ENCODE results near the gene KLHDC7B.

KLHDC7B gene

DNA sequence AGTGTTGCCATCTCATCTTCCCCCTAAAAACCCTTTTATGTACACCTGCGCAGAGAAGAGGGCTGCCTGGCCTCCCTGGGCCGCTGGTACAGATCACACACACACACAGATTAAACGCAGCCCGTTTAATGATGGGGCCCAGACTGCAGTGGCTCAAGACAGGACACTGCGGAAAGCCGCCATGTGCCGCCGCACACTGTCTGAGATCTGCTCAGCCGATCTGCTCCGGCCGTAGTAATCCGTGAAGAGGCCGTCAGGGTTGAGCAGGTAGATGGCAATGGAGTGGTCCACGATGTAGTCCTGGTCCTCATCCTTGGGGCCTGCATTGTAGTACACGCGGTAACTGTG lies 22.3 kb upstream of the KLHDC7B start:
- no peak for TF ChIP-seq GATA3 (IDR thresholded peaks at IDR 0.05; ENCODE audit: low read depth, low read length)
- TF ChIP-seq GATA2 (IDR thresholded peaks at IDR 0.05; ENCODE audit: low read depth, low read length) = no peak

- TF ChIP-seq GATA2 (IDR thresholded peaks at IDR 0.05; ENCODE audit: low read depth, low read length) (no peak), GATA3 (IDR thresholded peaks at IDR 0.05; ENCODE audit: low read depth, low read length) (no peak)
These were observed 21.7 kb upstream of the KLHDC7B start for GRCh38 chr22:50523806-50524675.

- no peak for TF ChIP-seq GATA2 (IDR thresholded peaks at IDR 0.05; ENCODE audit: low read depth, low read length)
- no peak for TF ChIP-seq GATA3 (IDR thresholded peaks at IDR 0.05; ENCODE audit: low read depth, low read length)
These were observed 21.0 kb upstream of the KLHDC7B start for GRCh38 chr22:50524676-50525103.

- TF ChIP-seq GATA3 (IDR thresholded peaks at IDR 0.05; ENCODE audit: low read depth, low read length) (no peak), GATA2 (IDR thresholded peaks at IDR 0.05; ENCODE audit: low read depth, low read length) (peak; percentile 28; the same call in 1 of the 2 replicates)
These were observed 20.4 kb upstream of the KLHDC7B start, which contains the start of gene SCO2 for GRCh38 chr22:50525104-50525857. TSS of gene SCO2 (minus strand) at chr22:50525598. CDS start at chr22:50524411, 1,187 bp downstream.

GRCh38 chr22:50525858-50526107 lies 19.9 kb upstream of the KLHDC7B start:
- TF ChIP-seq GATA2 (IDR thresholded peaks at IDR 0.05; ENCODE audit: low read depth, low read length) (no peak), GATA3 (IDR thresholded peaks at IDR 0.05; ENCODE audit: low read depth, low read length) (no peak)

DNA sequence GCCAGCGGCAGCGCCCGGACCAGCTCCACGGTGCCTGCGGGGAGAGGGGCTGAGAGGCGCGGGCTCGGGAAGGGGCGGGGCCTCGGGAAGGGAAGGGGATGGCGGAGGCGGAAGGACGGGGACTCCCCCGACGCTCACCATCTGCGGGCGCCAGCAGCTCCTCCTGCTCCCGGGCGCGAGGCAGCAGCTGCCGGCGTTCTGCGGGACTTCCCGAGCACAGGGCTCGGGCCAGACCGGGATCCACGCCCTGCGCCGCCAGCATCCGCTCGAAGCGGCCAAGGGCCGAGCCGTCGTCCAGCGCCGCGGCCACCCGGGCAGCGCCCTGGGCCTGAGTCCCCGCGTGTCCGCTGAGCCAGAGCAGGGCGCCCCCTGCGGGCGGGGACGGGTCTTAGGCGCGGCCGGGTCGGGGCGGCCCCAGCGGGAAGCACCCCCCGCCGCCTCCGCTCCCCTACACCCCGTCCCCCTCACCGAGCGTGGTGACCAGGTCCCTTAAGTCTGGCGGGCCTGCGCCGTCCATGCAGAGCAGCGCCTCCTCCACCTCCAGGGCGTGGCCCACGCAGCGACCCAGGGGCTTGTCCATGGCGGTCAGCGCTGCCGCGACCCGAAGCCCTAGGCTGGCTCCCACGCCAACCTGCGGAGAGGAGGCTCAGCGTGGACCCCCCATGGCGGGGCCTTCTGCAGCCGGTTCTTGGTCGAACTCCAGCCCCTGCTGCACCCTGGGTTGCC lies 19.4 kb upstream of the KLHDC7B start:
- TF ChIP-seq GATA2 (IDR thresholded peaks at IDR 0.05; ENCODE audit: low read depth, low read length) (no peak), GATA3 (IDR thresholded peaks at IDR 0.05; ENCODE audit: low read depth, low read length) (no peak)

DNA sequence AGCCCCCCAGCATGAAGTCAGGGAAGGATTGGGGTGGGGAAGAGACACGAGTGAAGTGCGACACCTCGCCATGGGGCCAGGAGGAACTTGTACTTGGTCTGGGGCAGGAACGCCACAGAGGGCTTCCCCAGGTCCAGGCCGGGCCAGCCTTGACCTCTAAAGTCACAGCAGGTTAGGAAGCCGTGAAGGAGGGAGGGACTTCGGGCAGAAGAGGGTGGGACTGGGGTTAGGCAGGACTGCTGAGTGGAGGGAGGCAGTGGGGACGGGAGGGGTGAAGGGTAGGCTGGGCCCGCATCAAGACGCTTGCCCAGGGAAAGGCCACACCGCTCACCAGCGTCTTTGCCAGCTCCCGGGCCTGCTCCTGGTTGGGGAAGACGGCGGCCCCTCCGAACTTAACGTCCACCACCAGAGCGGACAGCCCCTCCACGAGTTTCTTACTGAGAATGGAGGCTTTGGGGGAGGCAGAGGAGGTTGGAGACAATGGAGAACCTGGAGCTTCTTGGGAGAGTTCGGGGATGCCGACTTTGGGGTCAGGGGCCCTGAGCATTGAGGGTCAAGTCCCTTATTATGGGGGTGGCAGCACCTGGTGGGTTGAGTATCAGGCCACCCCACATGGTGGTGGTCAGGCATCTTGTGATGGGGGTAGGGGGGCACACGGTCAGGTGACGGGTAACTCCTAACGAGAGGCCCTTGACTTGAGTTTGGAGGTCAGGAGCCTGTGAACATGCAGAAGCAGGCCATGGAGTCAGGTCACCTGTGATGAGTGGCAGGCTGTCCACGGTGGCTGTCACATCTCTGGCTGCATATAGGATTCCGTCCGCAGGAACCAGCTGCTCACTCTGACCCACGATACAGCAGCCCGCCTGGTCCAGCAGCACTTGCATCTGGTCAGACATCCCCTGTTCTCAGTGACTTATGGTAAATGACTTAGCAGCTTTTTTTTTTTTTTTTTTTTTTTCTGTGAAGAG lies 18.6 kb upstream of the KLHDC7B start:
- TF ChIP-seq GATA3 (IDR thresholded peaks at IDR 0.05; ENCODE audit: low read depth, low read length) (no peak), GATA2 (IDR thresholded peaks at IDR 0.05; ENCODE audit: low read depth, low read length) (no peak)

DNA sequence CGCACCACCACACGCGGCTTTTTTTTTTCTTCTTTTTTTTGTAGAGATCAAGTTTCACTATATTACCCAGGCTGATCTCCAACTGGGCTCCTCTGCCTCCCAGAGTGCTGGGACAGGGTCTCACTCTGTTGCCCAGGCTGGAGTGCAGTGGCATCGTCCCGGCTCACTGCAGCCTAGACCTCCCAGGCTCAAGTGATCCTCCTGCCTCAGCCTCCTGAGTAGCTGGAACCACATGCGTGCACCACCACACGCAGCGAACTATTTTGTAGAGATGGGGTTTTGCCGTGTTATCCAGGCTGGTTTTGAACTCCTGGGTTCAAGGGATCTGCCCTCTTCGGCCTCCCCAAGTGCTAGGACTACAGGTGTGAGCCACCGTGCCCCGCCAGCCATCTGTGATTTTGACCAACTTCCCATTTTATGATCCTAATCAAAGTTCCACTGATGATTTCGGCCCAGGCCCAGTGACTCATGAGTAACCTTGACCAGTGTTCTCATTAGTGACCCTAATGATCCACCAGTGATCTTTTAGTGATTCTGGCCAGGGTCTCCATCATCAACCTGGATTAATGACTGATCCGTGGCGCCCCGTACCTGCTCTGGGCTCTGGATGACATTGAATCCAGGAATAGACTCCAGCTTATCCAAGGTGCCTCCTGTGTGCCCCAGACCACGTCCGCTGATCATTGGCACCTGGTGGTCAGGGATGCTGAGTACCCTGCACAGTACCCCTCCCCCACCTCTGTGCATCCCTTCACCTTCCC lies 17.6 kb upstream of the KLHDC7B start:
- TF ChIP-seq GATA3 (IDR thresholded peaks at IDR 0.05; ENCODE audit: low read depth, low read length) (no peak), GATA2 (IDR thresholded peaks at IDR 0.05; ENCODE audit: low read depth, low read length) (no peak)

DNA sequence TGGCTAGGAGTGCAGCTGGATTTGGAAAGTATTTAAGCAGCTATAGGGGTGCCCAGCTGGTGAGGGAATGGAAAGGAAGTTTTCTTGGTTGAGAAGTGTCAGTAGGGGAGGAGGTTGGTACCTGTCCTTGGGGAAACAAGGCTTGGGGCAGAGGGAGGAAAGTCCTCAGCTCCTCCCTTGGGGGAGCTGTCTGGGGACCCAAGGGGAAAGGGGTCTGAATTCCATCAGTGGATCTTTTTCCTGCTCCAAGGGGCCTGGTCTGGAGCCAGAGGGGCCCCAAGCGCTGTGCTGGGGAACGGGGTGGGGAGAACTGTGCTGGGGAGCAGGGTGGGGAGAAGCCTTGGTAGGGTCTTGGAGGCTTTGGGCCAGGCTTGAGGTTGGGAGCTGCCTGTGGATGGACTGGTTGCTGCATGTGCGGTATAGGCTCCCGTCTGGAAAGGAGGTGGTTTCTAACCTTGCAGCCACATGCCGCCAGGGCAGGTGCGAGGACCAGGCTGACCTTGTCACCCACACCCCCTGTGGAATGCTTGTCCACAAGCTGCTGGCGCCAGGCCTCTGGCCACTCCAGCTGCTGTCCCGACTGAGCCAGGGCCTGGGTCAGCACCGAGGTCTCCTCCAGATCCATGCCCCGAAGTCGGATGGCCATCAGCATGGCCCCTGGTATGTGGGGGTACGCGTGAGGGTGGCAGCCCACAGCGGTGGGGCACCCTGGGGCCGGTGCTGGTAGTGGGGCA lies 16.9 kb upstream of the KLHDC7B start:
- TF ChIP-seq GATA2 (IDR thresholded peaks at IDR 0.05; ENCODE audit: low read depth, low read length) = no peak
- no peak for TF ChIP-seq GATA3 (IDR thresholded peaks at IDR 0.05; ENCODE audit: low read depth, low read length)

DNA sequence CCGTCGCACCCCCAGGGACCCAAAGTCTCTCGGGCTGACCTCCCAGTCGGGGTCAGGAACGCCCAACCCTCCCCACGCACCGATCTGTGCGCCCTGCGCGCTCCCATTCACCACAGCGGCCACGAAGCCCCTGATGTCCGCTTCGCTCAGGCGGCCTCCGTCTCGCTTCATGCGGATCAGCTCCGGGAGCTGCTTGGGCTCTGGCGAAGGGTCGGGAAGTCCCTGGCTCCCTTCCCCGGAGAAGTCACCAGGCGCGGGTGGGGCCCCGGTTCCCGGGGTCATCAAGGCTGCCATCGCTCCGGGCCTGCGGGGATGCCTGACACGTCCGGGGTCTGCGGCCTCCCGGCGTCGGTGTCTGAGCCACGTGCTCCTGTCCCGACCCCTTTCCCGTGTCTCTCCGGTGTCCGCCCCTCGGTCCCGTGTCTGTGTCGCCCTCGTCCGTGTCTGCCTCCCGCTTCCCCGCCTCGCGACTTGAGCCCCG lies 16.2 kb upstream of the KLHDC7B start:
- TF ChIP-seq GATA3 (IDR thresholded peaks at IDR 0.05; ENCODE audit: low read depth, low read length) (no peak), GATA2 (IDR thresholded peaks at IDR 0.05; ENCODE audit: low read depth, low read length) (no peak)

DNA sequence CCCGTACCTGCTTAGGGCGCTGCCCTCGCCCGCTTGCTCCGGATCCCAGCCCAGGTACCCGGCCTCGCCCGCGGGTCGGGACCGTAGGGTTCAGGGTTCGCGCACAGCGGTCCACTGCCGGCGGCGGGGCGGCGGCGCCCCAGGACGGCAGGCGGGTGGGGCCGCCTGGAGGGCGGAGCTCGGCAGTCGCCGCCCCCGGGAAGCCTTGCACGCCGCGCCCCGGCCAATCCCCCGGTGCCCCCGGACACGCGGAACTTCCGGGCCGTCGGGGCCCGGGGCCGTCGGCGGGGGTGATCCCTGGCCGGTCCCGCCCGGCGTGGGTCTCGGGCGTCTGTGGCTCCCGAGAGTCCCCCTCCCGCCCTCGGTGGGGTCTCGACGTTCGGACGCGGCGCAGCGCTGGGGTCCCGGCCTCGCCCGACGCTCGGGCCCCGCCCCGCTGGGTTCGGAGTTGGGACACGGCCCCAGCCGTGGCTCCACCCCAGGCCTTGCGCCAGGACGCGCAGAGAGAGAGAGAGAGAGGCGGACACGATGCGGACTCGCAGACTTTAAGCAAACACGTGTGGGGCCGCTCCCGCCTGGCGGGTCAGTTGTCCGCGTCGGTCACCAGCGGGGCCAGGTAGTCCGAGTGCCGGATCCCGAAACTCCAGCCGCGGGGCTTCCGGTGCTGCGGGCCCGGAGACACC lies 15.7 kb upstream of the KLHDC7B start, which contains the start of gene TYMP:
Gene TYMP, minus strand, starts transcription at position 116 of the 683 bp plus-strand sequence. CDS start 303 bp downstream, outside the sequence.
- TF ChIP-seq GATA3 (IDR thresholded peaks at IDR 0.05; ENCODE audit: low read depth, low read length) (no peak), GATA2 (IDR thresholded peaks at IDR 0.05; ENCODE audit: low read depth, low read length) (no peak)
